Loucy (cell line): ENCODE data around the gene AMZ2.

Experiments used
- H2AFZ ChIP-seq: fragments of 200-600 bp; sonication (generic); 2 replicates; pipeline ENCODE4 v1.6.0; 2016; ENCODE audit warnings: antibody characterized with exemption, mild to moderate bottlenecking, low read length, moderate library complexity
- H3F3A ChIP-seq: fragments of 200-600 bp; 2 replicates; pipeline ENCODE4 v1.6.0; 2016; ENCODE audit warnings: antibody characterized with exemption, low read depth, mild to moderate bottlenecking
- H3K27me3 ChIP-seq: fragments of 200-600 bp; sonication (generic); 2 replicates; pipeline ENCODE4 v1.6.1; 2014; ENCODE audit warnings: low read length, mild to moderate bottlenecking; ENCODE audit not compliant: insufficient read depth, poor library complexity, severe bottlenecking
- H3K36me3 ChIP-seq: fragments of 200-600 bp; sonication (generic); 2 replicates; pipeline ENCODE4 v1.6.1; 2016; ENCODE audit warnings: low read length; ENCODE audit not compliant: insufficient read depth
- H3K4me1 ChIP-seq: fragments of 200-600 bp; sonication (generic); 2 replicates; pipeline ENCODE4 v1.5.1; 2014; ENCODE audit warnings: low read length, mild to moderate bottlenecking; ENCODE audit not compliant: insufficient read depth, poor library complexity, severe bottlenecking
- H3K4me2 ChIP-seq: fragments of 200-600 bp; sonication (generic); 2 replicates; pipeline ENCODE4 v1.6.0; 2014; ENCODE audit warnings: antibody characterized with exemption, low read length, low read depth, mild to moderate bottlenecking; ENCODE audit not compliant: poor library complexity, severe bottlenecking
- H3K4me3 ChIP-seq: fragments of 200-600 bp; sonication (generic); 2 replicates; pipeline ENCODE4 v1.5.1; 2014; ENCODE audit warnings: low read length, mild to moderate bottlenecking, mixed read lengths; ENCODE audit not compliant: poor library complexity, severe bottlenecking
- H3K79me2 ChIP-seq: fragments of 200-600 bp; sonication (generic); 2 replicates; pipeline ENCODE4 v1.6.1; 2014; ENCODE audit warnings: low read length; ENCODE audit not compliant: insufficient read depth
- H3K9ac ChIP-seq: fragments of 200-600 bp; sonication (generic); 2 replicates; pipeline ENCODE4 v1.6.0; 2014; ENCODE audit warnings: mild to moderate bottlenecking, low read depth, low read length, moderate library complexity; ENCODE audit not compliant: poor library complexity, severe bottlenecking
- H3K9me2 ChIP-seq: fragments of 200-600 bp; sonication (generic); replicated peaks from 2 replicates; pipeline ENCODE4 v1.6.1; 2016; ENCODE audit warnings: low read depth, low read length, mixed read lengths
- H3K9me3 ChIP-seq: fragments of 200-600 bp; sonication (generic); 2 replicates; pipeline ENCODE4 v1.6.1; 2014; ENCODE audit warnings: mild to moderate bottlenecking, antibody characterized with exemption, low read length, low read depth; ENCODE audit not compliant: insufficient read depth
- H4K20me1 ChIP-seq: fragments of 200-600 bp; sonication (generic); 2 replicates; pipeline ENCODE4 v1.6.0; 2014; ENCODE audit warnings: antibody characterized with exemption, low read length, mild to moderate bottlenecking; ENCODE audit not compliant: insufficient read depth, poor library complexity, severe bottlenecking
- EZH2phosphoT487 ChIP-seq: fragments of 200-600 bp; IDR thresholded peaks from 2 replicates; pipeline ENCODE4 v1.6.1; 2018; ENCODE audit warnings: antibody characterized with exemption, mild to moderate bottlenecking, moderate library complexity, borderline replicate concordance
- TF ChIP-seq, protein P1 (sequence below): fragments of 200-600 bp; sonication (generic); conservative IDR thresholded peaks from 2 replicates; pipeline ENCODE4 v1.5.1; 2014; ENCODE audit warnings: mild to moderate bottlenecking, antibody characterized with exemption, low read length

Gene AMZ2

DNA sequence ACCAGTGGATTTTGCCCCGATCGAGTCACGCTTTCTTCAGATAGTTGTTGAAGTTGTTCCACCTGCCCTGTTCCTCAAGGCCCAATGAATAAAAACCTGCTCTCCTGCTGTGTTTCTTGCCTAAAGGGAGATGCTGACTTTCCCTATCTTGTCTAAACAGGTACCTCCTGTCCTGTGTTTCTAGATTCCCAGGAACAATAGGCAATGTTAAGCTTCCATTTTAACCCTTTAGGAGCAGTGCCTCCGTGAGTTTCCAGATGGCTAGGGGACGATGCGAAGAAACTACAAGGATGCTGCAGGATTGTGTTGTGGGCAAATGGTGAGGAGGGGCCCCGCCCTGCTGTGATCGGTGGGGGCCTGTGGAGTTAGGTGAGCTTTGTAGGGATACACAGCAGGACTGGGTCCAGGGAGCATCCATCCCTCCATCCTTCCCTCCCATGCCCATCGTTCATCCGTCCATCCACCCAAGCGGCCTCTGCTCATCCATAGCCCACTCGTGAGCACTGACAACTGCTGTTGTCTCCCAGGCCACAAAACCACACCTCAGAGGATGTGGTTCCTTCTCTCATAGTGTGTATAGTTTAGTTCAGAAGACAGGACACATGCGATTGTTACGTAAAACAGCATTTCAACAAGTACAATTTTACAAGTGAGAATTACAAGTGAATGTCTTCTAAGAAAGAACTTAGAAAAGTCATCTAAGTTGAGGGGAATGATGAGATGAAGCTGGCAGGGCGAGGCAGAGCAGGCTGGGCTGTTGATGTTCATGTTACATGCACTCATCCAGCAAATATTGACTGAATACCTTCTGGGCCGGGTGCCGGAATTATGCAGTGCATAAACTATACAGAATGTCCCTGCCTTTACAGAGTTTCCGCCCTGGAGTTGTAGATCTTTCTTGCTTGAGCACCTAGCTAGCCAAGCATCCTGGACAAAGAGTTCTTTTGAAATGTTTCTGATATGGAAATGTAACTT, 48.7 kb downstream of the AMZ2 start:
- H3K27me3 ChIP-seq: no peaks in the 10 kb centered on the region
- peak overlapping the region; percentile 45 for H3K4me2 ChIP-seq
- H3K9me3 ChIP-seq: no peaks in the 10 kb centered on the region
- H3K79me2 ChIP-seq: no peaks in the 10 kb centered on the region
- H3K4me1 ChIP-seq: peaks cover 21% of the 10 kb centered on the region
- H3K4me3 ChIP-seq: no peak overlapping the region
- H2AFZ ChIP-seq: no peak overlapping the region
- H3F3A ChIP-seq: no peaks in the 10 kb centered on the region
- TF ChIP-seq, protein P1, sequence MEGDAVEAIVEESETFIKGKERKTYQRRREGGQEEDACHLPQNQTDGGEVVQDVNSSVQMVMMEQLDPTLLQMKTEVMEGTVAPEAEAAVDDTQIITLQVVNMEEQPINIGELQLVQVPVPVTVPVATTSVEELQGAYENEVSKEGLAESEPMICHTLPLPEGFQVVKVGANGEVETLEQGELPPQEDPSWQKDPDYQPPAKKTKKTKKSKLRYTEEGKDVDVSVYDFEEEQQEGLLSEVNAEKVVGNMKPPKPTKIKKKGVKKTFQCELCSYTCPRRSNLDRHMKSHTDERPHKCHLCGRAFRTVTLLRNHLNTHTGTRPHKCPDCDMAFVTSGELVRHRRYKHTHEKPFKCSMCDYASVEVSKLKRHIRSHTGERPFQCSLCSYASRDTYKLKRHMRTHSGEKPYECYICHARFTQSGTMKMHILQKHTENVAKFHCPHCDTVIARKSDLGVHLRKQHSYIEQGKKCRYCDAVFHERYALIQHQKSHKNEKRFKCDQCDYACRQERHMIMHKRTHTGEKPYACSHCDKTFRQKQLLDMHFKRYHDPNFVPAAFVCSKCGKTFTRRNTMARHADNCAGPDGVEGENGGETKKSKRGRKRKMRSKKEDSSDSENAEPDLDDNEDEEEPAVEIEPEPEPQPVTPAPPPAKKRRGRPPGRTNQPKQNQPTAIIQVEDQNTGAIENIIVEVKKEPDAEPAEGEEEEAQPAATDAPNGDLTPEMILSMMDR: no peak
- H3K9me2 ChIP-seq: no peaks in the 10 kb centered on the region
- H3K9ac ChIP-seq: peak overlapping the region; percentile 36
- no peaks in the 10 kb centered on the region for H3K36me3 ChIP-seq
- H4K20me1 ChIP-seq: no peaks in the 10 kb centered on the region

GRCh38 chr17:68297195-68297594, 49.4 kb downstream of the AMZ2 start:
- Histone ChIP-seq H3F3A (no peaks in the 10 kb centered on the region), H3K4me2 (peak overlapping the region; percentile 45), H3K79me2 (no peaks in the 10 kb centered on the region), H4K20me1 (no peaks in the 10 kb centered on the region), H2AFZ (no peak overlapping the region), H3K4me1 (peaks cover 23% of the 10 kb centered on the region), H3K9ac (peak overlapping the region; percentile 36), H3K4me3 (no peak overlapping the region), H3K27me3 (no peaks in the 10 kb centered on the region), H3K36me3 (no peaks in the 10 kb centered on the region), H3K9me3 (no peaks in the 10 kb centered on the region), H3K9me2 (no peaks in the 10 kb centered on the region)
- TF ChIP-seq, protein P1: no peak
- no peak for TF ChIP-seq EZH2phosphoT487

- H3K4me2 ChIP-seq: no peak overlapping the region
- no peak overlapping the region for H3K9ac ChIP-seq
- H2AFZ ChIP-seq: no peak overlapping the region
- no peak for TF ChIP-seq EZH2phosphoT487
- TF ChIP-seq, protein P1: no peak
- no peaks in the 10 kb centered on the region for H3K36me3 ChIP-seq
- no peaks in the 10 kb centered on the region for H3F3A ChIP-seq
- no peaks in the 10 kb centered on the region for H4K20me1 ChIP-seq
- H3K9me3 ChIP-seq: no peaks in the 10 kb centered on the region
- H3K27me3 ChIP-seq: no peaks in the 10 kb centered on the region
- no peak overlapping the region for H3K4me3 ChIP-seq
- no peaks in the 10 kb centered on the region for H3K9me2 ChIP-seq
- no peaks in the 10 kb centered on the region for H3K79me2 ChIP-seq
- H3K4me1 ChIP-seq: peaks cover 24% of the 10 kb centered on the region
Measured at GRCh38 chr17:68298601-68299000, 50.8 kb downstream of the AMZ2 start.
